Smooth muscle cell of the coronary artery (primary cell): Measurements from ENCODE around the gene CDK7. TPM values are rescaled to one million over a fixed set of nuclear protein-coding genes. Genes with fewer than 3 reads are reported as not detected.

Source experiments
- total RNA-seq: library from RNA; depleted of rRNA; stranded (reverse); fragments of >200 nt; gene quantifications from 2 replicates; pipeline ENCODE4 v1.2.3, GENCODE V29; 2014; ENCODE audit warnings: low replicate concordance

CDK7 gene
- 25.2 and 63.4 TPM in 2 replicates for total RNA-seq

DNA sequence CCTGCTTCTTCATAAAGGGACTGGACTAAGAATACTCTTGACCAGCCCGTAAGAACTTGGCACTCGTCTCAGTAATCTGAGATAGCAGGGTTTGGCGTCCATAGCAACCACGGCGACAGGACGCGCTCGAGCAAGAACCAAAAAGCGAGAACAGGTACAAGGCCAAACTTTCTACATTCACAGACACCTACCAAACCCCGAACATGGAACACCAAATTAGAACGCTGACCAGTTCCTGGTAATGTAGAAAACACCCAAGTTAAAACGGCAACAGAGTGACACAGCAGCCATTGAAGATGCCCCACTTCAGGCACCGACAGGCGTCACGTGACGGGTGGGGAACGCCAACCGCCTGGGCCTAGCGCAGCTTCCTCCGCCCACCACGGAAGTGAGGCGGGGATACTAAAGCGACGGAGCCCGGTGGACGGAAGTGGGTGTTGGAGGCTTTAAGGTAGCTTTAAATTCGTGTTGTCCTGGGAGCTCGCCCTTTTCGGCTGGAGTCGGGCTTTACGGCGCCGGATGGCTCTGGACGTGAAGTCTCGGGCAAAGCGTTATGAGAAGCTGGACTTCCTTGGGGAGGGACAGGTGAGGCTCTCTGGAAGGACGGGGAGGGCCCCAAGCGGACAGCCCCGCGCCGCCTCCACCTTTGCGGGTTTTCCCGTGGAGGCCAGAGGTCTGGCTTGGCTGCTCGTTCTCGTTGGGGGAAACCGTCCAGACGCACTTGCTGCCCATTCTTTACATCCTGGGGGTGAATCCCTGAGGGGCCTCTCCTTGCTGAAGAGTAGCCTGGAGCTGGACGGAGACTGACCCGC, at the start of gene CDK7:
Gene CDK7, plus strand, starts transcription at position 430 of the 812 bp plus-strand sequence. Its CDS starts 90 bp downstream, at position 520.

GRCh38 chr5:69189162-69190086, 45.3 kb upstream of the CDK7 start, which contains the start of gene CENPH:
Gene CENPH, plus strand, starts transcription at chr5:69189583. Its CDS starts 52 bp downstream, at chr5:69189635.

Other genes with a start within 250 kb of the CDK7 start
- 74.7 and 95.1 TPM in 2 replicates for gene SLC30A5, start 140.9 kb upstream of the CDK7 start, total RNA-seq
- 10.5 and 38.6 TPM in 2 replicates for gene CCNB1, start 67.7 kb upstream of the CDK7 start, total RNA-seq
- 1.5 and 6.8 TPM in 2 replicates for gene CENPH, start 45.3 kb upstream of the CDK7 start, total RNA-seq
- gene CCDC125, start 97.9 kb downstream of the CDK7 start, total RNA-seq = 2.1 and 2.3 TPM in 2 replicates
- gene AK6, start 134.6 kb downstream of the CDK7 start, total RNA-seq = 34.5 and 70.1 TPM in 2 replicates
- gene TAF9, start 134.6 kb downstream of the CDK7 start, total RNA-seq = 51.8 and 83.4 TPM in 2 replicates
- 8.7 and 17.3 TPM in 2 replicates for gene RAD17, start 134.9 kb downstream of the CDK7 start, total RNA-seq
- gene MARVELD2, start 180.2 kb downstream of the CDK7 start, total RNA-seq = 0.47 and 0.53 TPM in 2 replicates